HepG2 (cell line): Measurements from ENCODE around the gene HELZ. TPM values are rescaled to one million over a fixed set of nuclear protein-coding genes. Genes with fewer than 3 reads are reported as not detected.

Experiments used
- DNMT3B ChIP-seq: conservative IDR thresholded peaks from 2 replicates; pipeline ENCODE4 v1.6.1; 2016; ENCODE audit warnings: missing biosample characterization, control low read depth
- FOSL2 ChIP-seq: sonication (generic); formaldehyde crosslinking; IDR thresholded peaks from 2 replicates; pipeline ENCODE4 v1.4.0; 2020; ENCODE audit warnings: missing genetic modification reagents
- JUNB ChIP-seq: sonication (generic); formaldehyde crosslinking; IDR thresholded peaks from 2 replicates; pipeline ENCODE4 v1.8.0; 2022; ENCODE audit warnings: missing genetic modification reagents, mild to moderate bottlenecking, borderline replicate concordance
- KDM3A ChIP-seq: IDR thresholded peaks from 2 replicates; pipeline ENCODE4 v1.6.1; 2018; ENCODE audit warnings: low read depth, missing compliant biosample characterization
- KLF12 ChIP-seq: sonication (generic); formaldehyde crosslinking; IDR thresholded peaks from 2 replicates; pipeline ENCODE4 v1.4.0; 2020; ENCODE audit warnings: missing genetic modification reagents, borderline replicate concordance
- NFYB ChIP-seq: sonication (generic); formaldehyde crosslinking; IDR thresholded peaks from 2 replicates; pipeline ENCODE4 v1.4.0; 2020; ENCODE audit warnings: missing genetic modification reagents
- SAFB2 ChIP-seq: sonication (generic); formaldehyde crosslinking; IDR thresholded peaks from 2 replicates; pipeline ENCODE4 v1.5.1; 2020; ENCODE audit warnings: missing genetic modification reagents, low read depth, mild to moderate bottlenecking, borderline replicate concordance
- SNAI1 ChIP-seq: sonication (generic); formaldehyde crosslinking; IDR thresholded peaks from 2 replicates; pipeline ENCODE4 v1.5.0; 2020; ENCODE audit warnings: mild to moderate bottlenecking, missing genetic modification reagents, borderline replicate concordance
- THAP11 ChIP-seq: IDR thresholded peaks from 2 replicates; pipeline ENCODE4 v1.6.1; 2016; ENCODE audit warnings: missing biosample characterization, missing genetic modification reagents
- TP53 ChIP-seq: sonication (generic); formaldehyde crosslinking; conservative IDR thresholded peaks from 2 replicates; pipeline ENCODE4 v1.4.0; 2020; ENCODE audit warnings: missing genetic modification reagents
- WIZ ChIP-seq: sonication (generic); formaldehyde crosslinking; IDR thresholded peaks from 2 replicates; pipeline ENCODE4 v1.5.1; 2020; ENCODE audit warnings: mild to moderate bottlenecking, missing genetic modification reagents
- YY1 ChIP-seq: IDR thresholded peaks from 2 replicates; pipeline ENCODE4 v1.6.1; 2011; ENCODE audit warnings: low read length, low read depth, moderate library complexity, mild to moderate bottlenecking; ENCODE audit not compliant: insufficient read depth, insufficient replicate concordance
- ZBED4 ChIP-seq: sonication (generic); formaldehyde crosslinking; IDR thresholded peaks from 2 replicates; pipeline ENCODE4 v1.4.0; 2020; ENCODE audit warnings: missing genetic modification reagents, borderline replicate concordance
- ZMAT5 ChIP-seq: sonication (generic); formaldehyde crosslinking; IDR thresholded peaks from 2 replicates; pipeline ENCODE4 v1.5.0; 2020; ENCODE audit warnings: mild to moderate bottlenecking, low read depth, missing genetic modification reagents, borderline replicate concordance
- ZNF10 ChIP-seq: sonication (generic); formaldehyde crosslinking; IDR thresholded peaks from 2 replicates; pipeline ENCODE4 v1.4.0; 2020; ENCODE audit warnings: mild to moderate bottlenecking, low read depth, missing genetic modification reagents, borderline replicate concordance
- ZNF274 ChIP-seq: sonication (generic); formaldehyde crosslinking; IDR thresholded peaks from 2 replicates; pipeline ENCODE4 v1.5.1; 2020; ENCODE audit warnings: mild to moderate bottlenecking, missing genetic modification reagents
- ZNF552 ChIP-seq: sonication (generic); formaldehyde crosslinking; IDR thresholded peaks from 2 replicates; pipeline ENCODE4 v1.9.0; 2022; ENCODE audit warnings: missing genetic modification reagents, mild to moderate bottlenecking, borderline replicate concordance
- ZNF644 ChIP-seq: IDR thresholded peaks from 2 replicates; pipeline ENCODE4 v1.6.1; 2016; ENCODE audit warnings: low read depth
- ZNF883 ChIP-seq: sonication (generic); formaldehyde crosslinking; IDR thresholded peaks from 2 replicates; pipeline ENCODE4 v1.5.1; 2020; ENCODE audit warnings: mild to moderate bottlenecking, missing genetic modification reagents; ENCODE audit errors: not compliant biosample characterization
- polyA plus RNA-seq, 8 experiments: library from polyadenylated mRNA; depleted of rRNA in 3 of 8; stranded (reverse) in 7 of 8; unstranded in 1 of 8; fragments of >200 nt; fragmentation: Illumina TruSeq in 4 of 8; extraction: Trizol in 4 of 8; gene quantifications; 2 replicates each; pipeline versions ENCODE4 v1.2.1 to v1.2.3, GENCODE V29; 2011 to 2016; ENCODE audit warnings: low read depth in 4 of 8, missing spikeins in 1 of 8, mixed read lengths in 1 of 8; ENCODE audit not compliant: insufficient read depth in 1 of 8
- total RNA-seq, 5 experiments: library from RNA; depleted of rRNA; stranded (reverse); fragments of >200 nt; fragmentation: Illumina TruSeq; extraction: Trizol; gene quantifications; 2 replicates each; pipeline ENCODE4 v1.2.3, GENCODE V29; 2016; ENCODE audit warnings: low read depth in 1 of 5
- TF ChIP-seq, protein P1 (sequence below): sonication (generic); formaldehyde crosslinking; IDR thresholded peaks from 2 replicates; pipeline ENCODE4 v1.4.0; 2020; ENCODE audit warnings: missing genetic modification reagents
- TF ChIP-seq, protein P2 (sequence below): sonication (generic); formaldehyde crosslinking; IDR thresholded peaks from 2 replicates; pipeline ENCODE4 v1.5.0; 2020; ENCODE audit warnings: mild to moderate bottlenecking, missing genetic modification reagents

HELZ gene
- total and polyA plus RNA-seq, 2 of the 13 experiments (the other 11 are each of a cell fraction or from before 2014, with no cell fraction given) = 35.3 to 52.4 TPM

- TF ChIP-seq DNMT3B (CRISPR knock-in tag) = no peak; the same call in 1 of the 2 replicates
- TF ChIP-seq SNAI1 (CRISPR knock-in tag) = peak; percentile 43
- TF ChIP-seq ZNF552 (CRISPR knock-in tag) = peak; percentile 70; the same call in 1 of the 2 replicates
- no peak for TF ChIP-seq ZNF10 (CRISPR knock-in tag)
- peak; percentile 20; the same call in 1 of the 2 replicates for TF ChIP-seq JUNB (CRISPR knock-in tag)
- TF ChIP-seq ZNF644 (CRISPR knock-in tag) = no peak
- no peak for TF ChIP-seq WIZ (CRISPR knock-in tag)
- no peak for TF ChIP-seq ZMAT5 (CRISPR knock-in tag)
- no peak for TF ChIP-seq KDM3A (CRISPR knock-in tag)
- TF ChIP-seq SAFB2 (CRISPR knock-in tag) = 0 out of 2 replicates have a peak, but pooled peaks have one; percentile 12
- 0 out of 2 replicates have a peak, but pooled peaks have one; percentile 71 for TF ChIP-seq TP53 (CRISPR knock-in tag)
- TF ChIP-seq YY1 = peak; percentile 93
- no peak for TF ChIP-seq KLF12
- no peak; the same call in 1 of the 2 replicates for TF ChIP-seq FOSL2
- TF ChIP-seq ZNF274 (CRISPR knock-in tag) = peak; percentile 64; the same call in 1 of the 2 replicates
- no peak for TF ChIP-seq ZNF883 (CRISPR knock-in tag)
- TF ChIP-seq NFYB (CRISPR knock-in tag) = peak; percentile 10; the same call in 1 of the 2 replicates
- TF ChIP-seq THAP11 (CRISPR knock-in tag) = peak; percentile 21; the same call in 1 of the 2 replicates
- TF ChIP-seq, protein P1, sequence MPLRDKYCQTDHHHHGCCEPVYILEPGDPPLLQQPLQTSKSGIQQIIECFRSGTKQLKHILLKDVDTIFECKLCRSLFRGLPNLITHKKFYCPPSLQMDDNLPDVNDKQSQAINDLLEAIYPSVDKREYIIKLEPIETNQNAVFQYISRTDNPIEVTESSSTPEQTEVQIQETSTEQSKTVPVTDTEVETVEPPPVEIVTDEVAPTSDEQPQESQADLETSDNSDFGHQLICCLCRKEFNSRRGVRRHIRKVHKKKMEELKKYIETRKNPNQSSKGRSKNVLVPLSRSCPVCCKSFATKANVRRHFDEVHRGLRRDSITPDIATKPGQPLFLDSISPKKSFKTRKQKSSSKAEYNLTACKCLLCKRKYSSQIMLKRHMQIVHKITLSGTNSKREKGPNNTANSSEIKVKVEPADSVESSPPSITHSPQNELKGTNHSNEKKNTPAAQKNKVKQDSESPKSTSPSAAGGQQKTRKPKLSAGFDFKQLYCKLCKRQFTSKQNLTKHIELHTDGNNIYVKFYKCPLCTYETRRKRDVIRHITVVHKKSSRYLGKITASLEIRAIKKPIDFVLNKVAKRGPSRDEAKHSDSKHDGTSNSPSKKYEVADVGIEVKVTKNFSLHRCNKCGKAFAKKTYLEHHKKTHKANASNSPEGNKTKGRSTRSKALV (CRISPR knock-in tag) = no peak
- TF ChIP-seq, protein P2, sequence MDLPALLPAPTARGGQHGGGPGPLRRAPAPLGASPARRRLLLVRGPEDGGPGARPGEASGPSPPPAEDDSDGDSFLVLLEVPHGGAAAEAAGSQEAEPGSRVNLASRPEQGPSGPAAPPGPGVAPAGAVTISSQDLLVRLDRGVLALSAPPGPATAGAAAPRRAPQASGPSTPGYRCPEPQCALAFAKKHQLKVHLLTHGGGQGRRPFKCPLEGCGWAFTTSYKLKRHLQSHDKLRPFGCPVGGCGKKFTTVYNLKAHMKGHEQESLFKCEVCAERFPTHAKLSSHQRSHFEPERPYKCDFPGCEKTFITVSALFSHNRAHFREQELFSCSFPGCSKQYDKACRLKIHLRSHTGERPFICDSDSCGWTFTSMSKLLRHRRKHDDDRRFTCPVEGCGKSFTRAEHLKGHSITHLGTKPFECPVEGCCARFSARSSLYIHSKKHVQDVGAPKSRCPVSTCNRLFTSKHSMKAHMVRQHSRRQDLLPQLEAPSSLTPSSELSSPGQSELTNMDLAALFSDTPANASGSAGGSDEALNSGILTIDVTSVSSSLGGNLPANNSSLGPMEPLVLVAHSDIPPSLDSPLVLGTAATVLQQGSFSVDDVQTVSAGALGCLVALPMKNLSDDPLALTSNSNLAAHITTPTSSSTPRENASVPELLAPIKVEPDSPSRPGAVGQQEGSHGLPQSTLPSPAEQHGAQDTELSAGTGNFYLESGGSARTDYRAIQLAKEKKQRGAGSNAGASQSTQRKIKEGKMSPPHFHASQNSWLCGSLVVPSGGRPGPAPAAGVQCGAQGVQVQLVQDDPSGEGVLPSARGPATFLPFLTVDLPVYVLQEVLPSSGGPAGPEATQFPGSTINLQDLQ (CRISPR knock-in tag) = no peak; the same call in 1 of the 2 replicates
- TF ChIP-seq ZBED4 (CRISPR knock-in tag) = no peak
Observed at GRCh38 chr17:67245073-67245693, at the start of gene HELZ (continued).
